ENCODE measurements around the gene NTN5.
A peak's percentile ranks its signal among the peaks of the same experiment; 100 is the strongest.

NTN5 gene

GRCh38 chr19:48646001-48646721 is 26.7 kb downstream of the NTN5 start, which contains the start of gene CA11:
TSS of gene CA11 (minus strand) at chr19:48646187. CDS start at chr19:48645632, 555 bp downstream.
- DNase-seq (ENCODE audit: low read depth in 1 of 2, low spot score in 1 of 2): peak in 1 of 2 experiments; percentile 86
- TF ChIP-seq POLR2AphosphoS5 (IDR thresholded peaks at IDR 0.05; ENCODE audit: low read depth): no peak
- TF ChIP-seq, protein P1, sequence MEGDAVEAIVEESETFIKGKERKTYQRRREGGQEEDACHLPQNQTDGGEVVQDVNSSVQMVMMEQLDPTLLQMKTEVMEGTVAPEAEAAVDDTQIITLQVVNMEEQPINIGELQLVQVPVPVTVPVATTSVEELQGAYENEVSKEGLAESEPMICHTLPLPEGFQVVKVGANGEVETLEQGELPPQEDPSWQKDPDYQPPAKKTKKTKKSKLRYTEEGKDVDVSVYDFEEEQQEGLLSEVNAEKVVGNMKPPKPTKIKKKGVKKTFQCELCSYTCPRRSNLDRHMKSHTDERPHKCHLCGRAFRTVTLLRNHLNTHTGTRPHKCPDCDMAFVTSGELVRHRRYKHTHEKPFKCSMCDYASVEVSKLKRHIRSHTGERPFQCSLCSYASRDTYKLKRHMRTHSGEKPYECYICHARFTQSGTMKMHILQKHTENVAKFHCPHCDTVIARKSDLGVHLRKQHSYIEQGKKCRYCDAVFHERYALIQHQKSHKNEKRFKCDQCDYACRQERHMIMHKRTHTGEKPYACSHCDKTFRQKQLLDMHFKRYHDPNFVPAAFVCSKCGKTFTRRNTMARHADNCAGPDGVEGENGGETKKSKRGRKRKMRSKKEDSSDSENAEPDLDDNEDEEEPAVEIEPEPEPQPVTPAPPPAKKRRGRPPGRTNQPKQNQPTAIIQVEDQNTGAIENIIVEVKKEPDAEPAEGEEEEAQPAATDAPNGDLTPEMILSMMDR (IDR thresholded peaks at IDR 0.05; ENCODE audit: insufficient read depth, low read length): peak; percentile 52
- H3K27ac ChIP-seq (replicated peaks): no peak within 1 kb of the TSS

GRCh38 chr19:48645620-48646000 is 27.2 kb downstream of the NTN5 start:
- TF ChIP-seq, protein P2, sequence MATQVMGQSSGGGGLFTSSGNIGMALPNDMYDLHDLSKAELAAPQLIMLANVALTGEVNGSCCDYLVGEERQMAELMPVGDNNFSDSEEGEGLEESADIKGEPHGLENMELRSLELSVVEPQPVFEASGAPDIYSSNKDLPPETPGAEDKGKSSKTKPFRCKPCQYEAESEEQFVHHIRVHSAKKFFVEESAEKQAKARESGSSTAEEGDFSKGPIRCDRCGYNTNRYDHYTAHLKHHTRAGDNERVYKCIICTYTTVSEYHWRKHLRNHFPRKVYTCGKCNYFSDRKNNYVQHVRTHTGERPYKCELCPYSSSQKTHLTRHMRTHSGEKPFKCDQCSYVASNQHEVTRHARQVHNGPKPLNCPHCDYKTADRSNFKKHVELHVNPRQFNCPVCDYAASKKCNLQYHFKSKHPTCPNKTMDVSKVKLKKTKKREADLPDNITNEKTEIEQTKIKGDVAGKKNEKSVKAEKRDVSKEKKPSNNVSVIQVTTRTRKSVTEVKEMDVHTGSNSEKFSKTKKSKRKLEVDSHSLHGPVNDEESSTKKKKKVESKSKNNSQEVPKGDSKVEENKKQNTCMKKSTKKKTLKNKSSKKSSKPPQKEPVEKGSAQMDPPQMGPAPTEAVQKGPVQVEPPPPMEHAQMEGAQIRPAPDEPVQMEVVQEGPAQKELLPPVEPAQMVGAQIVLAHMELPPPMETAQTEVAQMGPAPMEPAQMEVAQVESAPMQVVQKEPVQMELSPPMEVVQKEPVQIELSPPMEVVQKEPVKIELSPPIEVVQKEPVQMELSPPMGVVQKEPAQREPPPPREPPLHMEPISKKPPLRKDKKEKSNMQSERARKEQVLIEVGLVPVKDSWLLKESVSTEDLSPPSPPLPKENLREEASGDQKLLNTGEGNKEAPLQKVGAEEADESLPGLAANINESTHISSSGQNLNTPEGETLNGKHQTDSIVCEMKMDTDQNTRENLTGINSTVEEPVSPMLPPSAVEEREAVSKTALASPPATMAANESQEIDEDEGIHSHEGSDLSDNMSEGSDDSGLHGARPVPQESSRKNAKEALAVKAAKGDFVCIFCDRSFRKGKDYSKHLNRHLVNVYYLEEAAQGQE (IDR thresholded peaks at IDR 0.05; ENCODE audit: insufficient replicate concordance, low read depth): no peak
- TF ChIP-seq, protein P1 (IDR thresholded peaks at IDR 0.05; ENCODE audit: insufficient read depth, low read length): no peak
- TF ChIP-seq POLR2AphosphoS5 (IDR thresholded peaks at IDR 0.05; ENCODE audit: low read depth) (no peak), SPI1 (IDR thresholded peaks at IDR 0.05; ENCODE audit: borderline replicate concordance, low read depth) (no peak), GABPA (IDR thresholded peaks at IDR 0.05; ENCODE audit: low read depth) (no peak)
- H3K27ac ChIP-seq (replicated peaks): no peak overlapping the region
- H3K4me3 ChIP-seq (replicated peaks; ENCODE audit: insufficient read depth, low read length): peak overlapping the region; percentile 43
- H3K27me3 ChIP-seq (ENCODE audit: insufficient read depth, poor library complexity, severe bottlenecking): no peaks in the 10 kb centered on the region
- no peak for DNase-seq (ENCODE audit: low read depth in 1 of 2, low spot score in 1 of 2)

More at GRCh38 chr19:48646001-48646721, 26.7 kb downstream of the NTN5 start, which contains the start of gene CA11:
- Histone ChIP-seq H3K4me3 (replicated peaks; ENCODE audit: insufficient read depth, low read length) (peak within 1 kb of the TSS; percentile 43), H3K27me3 (ENCODE audit: insufficient read depth, poor library complexity, severe bottlenecking) (no peaks in the 10 kb centered on the region)

DNA sequence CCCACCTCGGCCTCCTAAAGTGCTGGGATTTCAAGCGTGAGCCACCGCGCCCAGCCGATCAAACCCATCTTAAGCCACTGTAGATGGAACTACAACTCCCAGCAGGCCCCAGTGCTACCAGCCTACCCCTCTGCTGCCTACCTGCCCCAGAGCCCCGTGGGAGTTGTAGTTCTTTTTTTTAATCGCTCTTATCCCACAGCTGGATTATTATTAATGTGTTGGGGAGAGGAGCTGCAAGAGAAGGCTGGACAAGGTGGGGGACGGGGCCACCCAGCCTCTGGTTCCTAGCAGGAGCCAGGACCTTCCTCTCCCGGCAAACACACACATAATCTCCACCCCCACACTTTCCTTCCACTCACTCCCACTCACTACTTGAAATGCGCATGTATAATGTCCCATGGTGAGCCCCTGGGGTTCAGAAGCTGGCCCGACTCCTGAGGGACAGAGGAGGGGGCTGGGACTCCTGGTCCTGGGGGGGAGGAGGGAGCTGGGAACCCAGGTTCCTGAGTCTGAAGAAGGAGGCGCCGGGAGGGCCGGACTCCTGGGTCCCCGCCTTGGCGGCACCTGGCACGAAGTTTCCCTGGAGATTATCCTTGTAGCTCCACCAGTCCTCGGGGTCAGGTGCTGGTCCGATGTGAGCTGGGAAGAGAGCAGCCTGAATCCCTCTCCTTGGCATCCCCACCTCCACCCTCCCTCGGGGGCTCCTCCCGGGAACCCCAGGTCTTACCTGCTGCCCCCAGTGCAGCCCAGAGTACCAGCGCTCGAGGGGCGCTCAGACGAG is 27.8 kb downstream of the NTN5 start:
- peak in 1 of 2 experiments; percentile 72 for DNase-seq (ENCODE audit: low read depth in 1 of 2, low spot score in 1 of 2)
- H3K4me3 ChIP-seq (replicated peaks; ENCODE audit: insufficient read depth, low read length): no peak overlapping the region

More for the DNA sequence above, 27.8 kb downstream of the NTN5 start:
- Histone ChIP-seq H3K27me3 (ENCODE audit: insufficient read depth, poor library complexity, severe bottlenecking) (no peaks in the 10 kb centered on the region), H3K27ac (replicated peaks) (no peak overlapping the region)
- TF ChIP-seq, protein P1 (IDR thresholded peaks at IDR 0.05; ENCODE audit: insufficient read depth, low read length): no peak
- TF ChIP-seq GABPA (IDR thresholded peaks at IDR 0.05; ENCODE audit: low read depth) (no peak), SPI1 (IDR thresholded peaks at IDR 0.05; ENCODE audit: borderline replicate concordance, low read depth) (no peak), POLR2AphosphoS5 (IDR thresholded peaks at IDR 0.05; ENCODE audit: low read depth) (no peak)
- TF ChIP-seq, protein P2 (IDR thresholded peaks at IDR 0.05; ENCODE audit: insufficient replicate concordance, low read depth): no peak
